ENCODE measurements around the gene LRIG1. TPM values are rescaled to one million over a fixed set of nuclear protein-coding genes. Genes with fewer than 3 reads are reported as not detected.

The LRIG1 gene, protein sequence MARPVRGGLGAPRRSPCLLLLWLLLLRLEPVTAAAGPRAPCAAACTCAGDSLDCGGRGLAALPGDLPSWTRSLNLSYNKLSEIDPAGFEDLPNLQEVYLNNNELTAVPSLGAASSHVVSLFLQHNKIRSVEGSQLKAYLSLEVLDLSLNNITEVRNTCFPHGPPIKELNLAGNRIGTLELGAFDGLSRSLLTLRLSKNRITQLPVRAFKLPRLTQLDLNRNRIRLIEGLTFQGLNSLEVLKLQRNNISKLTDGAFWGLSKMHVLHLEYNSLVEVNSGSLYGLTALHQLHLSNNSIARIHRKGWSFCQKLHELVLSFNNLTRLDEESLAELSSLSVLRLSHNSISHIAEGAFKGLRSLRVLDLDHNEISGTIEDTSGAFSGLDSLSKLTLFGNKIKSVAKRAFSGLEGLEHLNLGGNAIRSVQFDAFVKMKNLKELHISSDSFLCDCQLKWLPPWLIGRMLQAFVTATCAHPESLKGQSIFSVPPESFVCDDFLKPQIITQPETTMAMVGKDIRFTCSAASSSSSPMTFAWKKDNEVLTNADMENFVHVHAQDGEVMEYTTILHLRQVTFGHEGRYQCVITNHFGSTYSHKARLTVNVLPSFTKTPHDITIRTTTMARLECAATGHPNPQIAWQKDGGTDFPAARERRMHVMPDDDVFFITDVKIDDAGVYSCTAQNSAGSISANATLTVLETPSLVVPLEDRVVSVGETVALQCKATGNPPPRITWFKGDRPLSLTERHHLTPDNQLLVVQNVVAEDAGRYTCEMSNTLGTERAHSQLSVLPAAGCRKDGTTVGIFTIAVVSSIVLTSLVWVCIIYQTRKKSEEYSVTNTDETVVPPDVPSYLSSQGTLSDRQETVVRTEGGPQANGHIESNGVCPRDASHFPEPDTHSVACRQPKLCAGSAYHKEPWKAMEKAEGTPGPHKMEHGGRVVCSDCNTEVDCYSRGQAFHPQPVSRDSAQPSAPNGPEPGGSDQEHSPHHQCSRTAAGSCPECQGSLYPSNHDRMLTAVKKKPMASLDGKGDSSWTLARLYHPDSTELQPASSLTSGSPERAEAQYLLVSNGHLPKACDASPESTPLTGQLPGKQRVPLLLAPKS
- 10 to 100 TPM; 15.8 to 23.2 (median 17.8) TPM for total RNA-seq
- long read RNA-seq, partial matches to known transcripts = 1 of 2 reads
- long read RNA-seq, other reads (novel, unspliced or antisense) = 1 of 2 reads

DNA sequence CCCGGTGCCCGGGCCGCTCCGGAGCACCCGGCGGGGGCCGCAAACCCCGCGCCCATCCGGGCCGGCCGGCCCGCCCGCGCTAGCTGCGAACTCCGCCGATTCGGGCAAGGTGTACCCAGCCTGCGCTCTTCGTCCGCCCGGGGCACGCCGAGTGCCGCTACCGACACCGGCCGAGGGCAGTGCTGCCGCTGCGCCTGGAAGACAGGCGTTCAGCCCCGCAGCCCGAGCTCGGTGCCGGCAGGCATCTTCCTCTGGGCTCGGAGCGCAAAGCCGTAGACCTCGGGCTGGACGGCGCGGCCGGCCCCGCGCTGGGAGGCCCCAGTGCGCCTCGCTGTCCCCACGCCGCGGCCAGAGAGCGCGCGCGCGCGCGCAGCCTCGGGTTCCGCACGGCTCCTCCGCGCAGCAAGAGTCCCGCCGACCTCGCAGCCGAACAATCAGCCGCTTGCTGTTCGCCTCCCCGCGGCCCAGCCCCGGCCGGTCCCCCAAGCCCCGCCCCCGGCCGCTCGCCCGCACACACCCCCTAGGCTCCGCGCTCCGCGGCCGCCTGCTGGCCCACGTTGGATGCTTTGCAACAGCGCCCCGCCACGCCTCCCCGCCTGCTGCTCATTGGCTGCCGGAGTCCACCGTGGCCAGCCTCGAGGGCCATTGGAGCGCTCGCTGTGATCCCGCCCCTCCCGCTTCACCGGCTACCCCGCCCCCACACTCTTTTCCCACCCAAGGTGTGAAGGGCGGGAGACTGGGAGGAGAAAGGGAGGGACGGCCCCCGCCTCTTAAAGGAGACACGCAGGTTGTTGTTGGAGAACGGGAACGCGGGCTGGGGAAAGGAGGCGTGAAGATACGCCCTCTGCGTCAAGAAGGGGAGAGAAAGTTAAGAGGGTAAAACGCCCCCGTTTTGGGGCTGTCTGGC lies at the start of gene LRIG1:
Gene LRIG1 (minus strand): TSS at position 447 of the 907 bp plus-strand sequence. CDS start 615 bp downstream, outside the sequence.
- Histone ChIP-seq H3K4me1 (peaks cover 0 to 44% (median 8%) of the 10 kb centered on the region in 4 donors), H3K9me3 (no peaks in the 10 kb centered on the region), H3K27ac (peak within 1 kb of the TSS; percentile 64 to 94 (median 77)), H3K4me3 (peak within 1 kb of the TSS; percentile 76 to 85 (median 80)), H3K36me3 (no peaks in the 10 kb centered on the region), H3K27me3 (no peaks in the 10 kb centered on the region)
- ATAC-seq (peak; percentile 87 to 96 (median 90)), DNase-seq (peak; percentile 100)
- WGBS (ENCODE audit: insufficient coverage, low coverage, low lambda C conversion rate, missing lambda C conversion rate) = 0% methylated on average over 13 of the region's 109 CpGs
- intact Hi-C loops (cut with DNase I) = no loop called here
- TF ChIP-seq POLR2A (IDR thresholded peaks at IDR 0.05) = peak; percentile 89
- TF ChIP-seq, protein P1, sequence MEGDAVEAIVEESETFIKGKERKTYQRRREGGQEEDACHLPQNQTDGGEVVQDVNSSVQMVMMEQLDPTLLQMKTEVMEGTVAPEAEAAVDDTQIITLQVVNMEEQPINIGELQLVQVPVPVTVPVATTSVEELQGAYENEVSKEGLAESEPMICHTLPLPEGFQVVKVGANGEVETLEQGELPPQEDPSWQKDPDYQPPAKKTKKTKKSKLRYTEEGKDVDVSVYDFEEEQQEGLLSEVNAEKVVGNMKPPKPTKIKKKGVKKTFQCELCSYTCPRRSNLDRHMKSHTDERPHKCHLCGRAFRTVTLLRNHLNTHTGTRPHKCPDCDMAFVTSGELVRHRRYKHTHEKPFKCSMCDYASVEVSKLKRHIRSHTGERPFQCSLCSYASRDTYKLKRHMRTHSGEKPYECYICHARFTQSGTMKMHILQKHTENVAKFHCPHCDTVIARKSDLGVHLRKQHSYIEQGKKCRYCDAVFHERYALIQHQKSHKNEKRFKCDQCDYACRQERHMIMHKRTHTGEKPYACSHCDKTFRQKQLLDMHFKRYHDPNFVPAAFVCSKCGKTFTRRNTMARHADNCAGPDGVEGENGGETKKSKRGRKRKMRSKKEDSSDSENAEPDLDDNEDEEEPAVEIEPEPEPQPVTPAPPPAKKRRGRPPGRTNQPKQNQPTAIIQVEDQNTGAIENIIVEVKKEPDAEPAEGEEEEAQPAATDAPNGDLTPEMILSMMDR (IDR thresholded peaks at IDR 0.05) = peak in 3 of 4 donors; percentile 21 to 44 (median 30)

DNA sequence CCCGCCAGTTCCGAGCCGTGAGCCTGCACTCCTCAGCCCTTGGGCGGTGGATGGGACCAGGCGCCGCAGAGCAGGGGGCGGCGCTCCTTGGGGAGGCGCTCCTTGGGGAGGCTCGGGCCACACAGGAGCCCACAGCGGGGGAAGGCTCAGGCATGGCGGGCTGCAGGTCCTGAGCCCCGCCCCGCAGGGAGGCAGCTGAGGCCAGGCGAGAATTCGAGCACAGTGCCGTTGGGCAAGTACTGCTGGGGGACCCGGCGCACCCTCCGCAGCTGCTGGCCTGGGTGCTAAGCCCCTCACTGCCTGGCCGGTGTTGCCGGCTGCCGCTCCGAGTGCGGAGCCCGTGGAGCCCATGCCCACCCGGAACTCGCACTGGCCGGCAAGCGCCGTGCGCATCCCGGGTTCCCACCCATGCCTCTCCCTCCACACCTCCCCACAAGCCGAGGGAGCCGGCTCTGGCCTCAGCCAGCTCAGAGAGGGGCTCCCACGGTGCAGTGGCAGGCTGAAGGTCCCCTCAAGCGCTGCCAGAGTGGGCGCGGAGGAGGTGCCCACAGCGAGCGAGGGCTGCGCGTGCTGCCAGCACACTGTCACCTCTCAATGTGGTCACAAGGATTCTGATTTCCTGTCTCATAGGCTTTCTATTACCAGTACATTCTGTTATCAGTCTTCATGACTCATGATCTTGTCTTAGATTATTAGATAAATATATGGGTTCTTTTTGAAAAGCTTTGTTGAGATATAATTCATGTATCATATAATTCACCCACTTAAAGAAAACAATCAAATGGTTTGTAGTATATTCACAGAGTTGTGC lies 44.0 kb upstream of the LRIG1 start:
- ATAC-seq = no peak
- intact Hi-C loops (cut with DNase I) = no loop called here
- no peak overlapping the region for H3K27ac ChIP-seq
- H3K36me3 ChIP-seq = no peaks in the 10 kb centered on the region
- DNase-seq = no peak
- no peaks in the 10 kb centered on the region for H3K27me3 ChIP-seq
- no peaks in the 10 kb centered on the region for H3K4me1 ChIP-seq
- TF ChIP-seq POLR2A (IDR thresholded peaks at IDR 0.05) = no peak
- TF ChIP-seq, protein P1 (IDR thresholded peaks at IDR 0.05) = no peak
- H3K9me3 ChIP-seq = no peaks in the 10 kb centered on the region
- WGBS (ENCODE audit: insufficient coverage, low coverage, low lambda C conversion rate, missing lambda C conversion rate) = no CpG with 5 or more reads among the region's 43 CpGs
- no peak overlapping the region for H3K4me3 ChIP-seq

DNA sequence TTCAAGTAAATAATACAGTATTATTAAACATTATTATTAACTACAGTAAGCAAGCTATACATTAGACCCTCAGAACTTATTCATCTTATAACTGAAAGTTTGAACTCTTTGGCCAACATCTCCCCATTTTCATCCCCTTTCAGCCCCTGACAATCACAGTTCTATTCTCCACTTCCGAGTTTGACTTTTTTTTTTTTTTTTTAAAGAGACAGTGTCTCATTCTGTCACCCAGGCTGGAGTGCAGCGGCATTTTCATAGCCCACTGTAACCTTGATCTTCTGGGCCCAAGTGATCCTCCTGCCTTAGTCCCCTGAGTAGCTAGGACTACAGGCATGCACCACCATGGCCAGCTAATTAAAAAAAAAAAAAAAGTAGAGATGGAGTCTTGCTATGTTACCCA lies 41.3 kb upstream of the LRIG1 start:
- intact Hi-C loops (cut with DNase I) = no loop called here
- WGBS (ENCODE audit: insufficient coverage, low coverage, low lambda C conversion rate, missing lambda C conversion rate) = 9% methylated on average over 1 of the region's 2 CpGs
- Histone ChIP-seq H3K4me1 (no peaks in the 10 kb centered on the region), H3K27ac (no peak overlapping the region), H3K36me3 (no peaks in the 10 kb centered on the region), H3K27me3 (no peaks in the 10 kb centered on the region), H3K9me3 (no peaks in the 10 kb centered on the region), H3K4me3 (no peak overlapping the region)
- ATAC-seq (no peak), DNase-seq (no peak)
- TF ChIP-seq POLR2A (IDR thresholded peaks at IDR 0.05) = no peak
- TF ChIP-seq, protein P1 (IDR thresholded peaks at IDR 0.05) = no peak
